Skin epidermis (tissue), 12 donors: ENCODE data around the gene AEN.
A peak's percentile ranks its signal among the peaks of the same experiment; 100 is the strongest.

Source experiments
- H3K27ac ChIP-seq, 21 experiments: fragments of 200-600 bp; sonication (generic) in 11 of 21; one replicate each; pipeline ENCODE4 v1.5.0; 2020; ENCODE audit warnings: mild to moderate bottlenecking in 3 of 21, inconsistent platforms in 2 of 21, moderate library complexity in 2 of 21
- H3K4me3 ChIP-seq, 7 experiments: fragments of 200-600 bp; sonication (generic) in 2 of 7; one replicate each; pipeline ENCODE4 v1.5.0; 2020; ENCODE audit warnings: inconsistent platforms in 2 of 7, mild to moderate bottlenecking in 2 of 7, moderate library complexity in 1 of 7

The AEN gene

DNA sequence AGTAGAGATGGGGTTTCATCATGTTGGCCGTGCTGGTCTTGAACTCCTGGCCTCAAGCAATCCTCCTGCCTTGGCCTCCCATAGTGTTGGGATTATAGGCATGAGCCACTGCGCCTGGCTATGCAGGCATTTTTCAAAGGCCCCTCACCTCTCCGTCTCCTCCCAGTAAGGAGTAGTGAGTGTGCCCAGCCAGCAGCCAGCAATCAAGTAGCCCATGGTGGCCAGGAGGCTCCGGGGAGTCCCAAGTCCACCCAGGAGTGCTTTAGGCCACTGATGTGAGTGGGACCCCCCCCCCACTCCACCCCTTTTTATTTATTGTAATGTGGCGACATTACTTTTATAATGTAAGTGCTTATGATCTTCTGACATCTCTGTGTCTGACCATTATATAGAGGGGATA is 25.8 kb downstream of the AEN start:
- peak overlapping the region in 2 of 21 experiments; percentile 8 to 36 for H3K27ac ChIP-seq
- H3K4me3 ChIP-seq, result no peak overlapping the region

DNA sequence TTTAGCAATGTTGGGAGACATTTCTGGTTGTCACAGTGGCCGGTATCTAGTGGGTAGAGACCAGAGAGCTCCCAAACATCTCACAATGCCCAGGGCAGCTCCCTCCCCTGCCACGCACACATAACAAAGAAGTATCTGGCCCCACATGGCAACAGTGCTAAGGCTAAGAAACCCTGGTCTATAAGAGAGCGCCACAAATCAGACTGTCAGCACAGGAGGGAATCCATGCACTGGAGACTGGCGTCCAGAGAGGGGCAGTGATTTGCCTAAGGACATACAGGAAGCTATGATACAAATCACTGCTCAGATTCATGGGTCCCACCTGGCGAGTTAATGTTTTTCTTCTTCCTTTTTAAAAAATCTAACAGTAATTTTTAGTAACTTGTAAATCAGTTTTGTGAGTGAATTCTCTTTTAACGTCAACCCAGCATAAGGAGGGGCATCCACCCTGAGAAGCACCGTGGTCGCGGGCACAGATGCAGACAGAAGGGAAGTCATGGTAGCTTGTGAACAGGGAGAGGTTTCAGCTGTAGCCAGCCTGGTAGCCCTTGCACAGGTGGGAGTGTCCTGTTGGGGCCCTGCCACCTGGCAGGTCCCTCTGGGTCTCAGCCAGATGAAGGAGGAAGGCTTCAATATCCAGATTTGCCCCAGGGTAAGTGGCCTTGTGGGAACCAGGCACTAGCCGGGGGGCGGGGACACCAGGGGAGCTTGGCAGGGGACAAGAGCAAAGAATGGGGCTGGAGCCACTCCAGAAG is 26.4 kb downstream of the AEN start:
- Histone ChIP-seq H3K27ac (peak overlapping the region in 3 of 21 experiments; percentile 8 to 36 (median 10)), H3K4me3 (no peak overlapping the region)

DNA sequence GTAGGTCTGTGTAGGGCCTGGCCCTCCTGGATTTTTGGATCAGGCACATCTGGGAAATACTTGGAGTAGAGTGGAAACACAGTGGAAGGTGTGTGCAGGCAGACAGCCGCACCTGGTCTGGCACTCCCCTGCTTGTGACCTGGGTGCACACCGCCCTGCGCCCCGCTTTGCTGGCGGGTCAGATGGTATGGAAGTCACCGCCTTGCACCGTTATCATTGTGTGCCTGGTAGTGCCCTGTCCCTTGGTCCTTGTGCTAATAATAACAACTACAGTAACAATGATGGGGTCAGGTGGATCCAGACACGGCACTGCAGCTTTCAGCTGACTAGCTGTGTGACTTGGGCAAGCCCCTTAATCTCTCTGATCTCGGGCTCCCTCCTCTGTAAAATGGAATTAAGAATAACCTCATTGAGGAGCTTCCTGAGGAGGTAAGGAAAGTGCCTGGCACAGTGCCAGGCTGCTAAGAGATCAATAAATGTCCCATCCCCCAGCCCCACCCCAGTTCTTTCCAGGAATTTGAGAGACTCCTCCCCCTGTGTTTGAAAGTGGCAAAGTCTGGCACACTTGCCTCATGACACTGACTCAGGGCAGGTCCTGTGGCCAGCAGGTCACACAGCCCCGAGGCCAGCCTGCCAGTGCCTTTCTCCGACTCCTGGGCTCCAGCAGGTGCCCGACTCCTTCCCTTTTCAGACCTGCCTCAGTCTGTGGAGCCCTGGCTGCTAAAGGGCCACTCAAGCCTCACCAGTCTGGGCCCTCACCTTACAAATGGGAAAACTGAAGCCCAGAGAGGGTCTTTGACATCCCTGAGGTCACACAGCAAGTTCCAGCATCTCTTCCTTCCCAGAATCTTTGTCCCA is 27.4 kb downstream of the AEN start:
- Histone ChIP-seq H3K4me3 (no peak overlapping the region), H3K27ac (peak overlapping the region in 19 of 21 experiments; percentile 8 to 81 (median 66))

DNA sequence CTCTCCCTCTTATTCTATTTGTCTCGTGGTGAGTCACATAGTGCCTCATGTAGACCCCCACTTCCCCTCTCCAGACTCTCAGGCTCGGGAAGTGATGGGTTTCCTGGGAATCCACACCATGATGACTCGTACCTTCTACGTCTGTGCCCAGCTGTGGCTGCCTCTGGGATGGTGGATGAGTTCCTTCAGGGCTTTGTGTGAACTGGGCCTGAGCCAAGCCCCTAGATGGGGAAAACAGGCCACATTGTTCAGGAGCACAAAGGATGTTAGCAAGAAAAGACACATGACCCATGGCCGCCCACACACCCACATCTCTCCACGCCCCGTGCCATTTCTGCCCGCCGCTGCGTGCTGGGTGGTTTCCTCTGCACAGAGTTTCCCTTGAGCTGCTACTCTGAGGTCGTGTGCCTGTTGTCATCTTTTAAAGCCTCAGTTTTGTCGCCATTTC is 28.2 kb downstream of the AEN start:
- Histone ChIP-seq H3K27ac (peak overlapping the region in 16 of 21 experiments; percentile 25 to 81 (median 67)), H3K4me3 (no peak overlapping the region)

DNA sequence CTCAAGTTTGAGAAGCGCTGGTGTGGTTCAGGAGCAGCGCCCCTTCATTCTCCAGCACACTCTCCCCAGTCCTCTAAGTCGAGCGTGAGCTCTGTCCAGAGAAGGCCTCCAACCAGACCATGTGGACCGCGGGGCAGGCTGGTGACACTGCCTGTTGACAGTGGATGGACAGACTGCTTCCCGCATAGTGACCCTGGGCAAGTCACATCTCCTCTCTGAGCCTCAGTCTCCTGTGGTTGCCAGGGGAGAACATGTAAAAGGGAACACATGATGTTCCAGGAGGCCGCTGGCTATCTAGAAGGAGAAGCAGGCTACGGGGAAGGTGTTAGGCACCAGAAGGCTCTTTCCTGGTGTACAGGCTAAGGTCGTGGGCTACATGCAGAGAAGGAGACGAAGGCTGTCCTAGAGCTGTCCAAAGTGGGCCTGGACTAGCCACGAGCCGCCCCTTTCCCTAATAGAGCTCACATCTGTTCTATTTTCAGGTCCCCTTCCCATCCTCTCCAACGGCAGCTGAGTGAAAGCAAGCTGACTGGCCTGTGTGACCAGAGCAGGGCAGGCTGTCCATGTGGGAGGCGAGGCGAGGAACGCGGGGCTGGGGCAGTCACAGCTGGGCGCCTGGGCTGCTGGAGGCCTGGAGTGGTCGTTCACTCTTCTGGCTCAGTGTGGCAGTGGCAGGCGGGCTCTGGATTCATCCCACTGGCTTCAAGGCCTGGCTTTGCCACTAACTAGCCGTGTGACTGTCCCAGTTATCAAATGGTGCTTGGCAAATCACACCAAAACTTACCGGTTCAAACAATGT is 28.8 kb downstream of the AEN start:
- Histone ChIP-seq H3K27ac (peak overlapping the region in 14 of 21 experiments; percentile 24 to 81 (median 67)), H3K4me3 (no peak overlapping the region)

DNA sequence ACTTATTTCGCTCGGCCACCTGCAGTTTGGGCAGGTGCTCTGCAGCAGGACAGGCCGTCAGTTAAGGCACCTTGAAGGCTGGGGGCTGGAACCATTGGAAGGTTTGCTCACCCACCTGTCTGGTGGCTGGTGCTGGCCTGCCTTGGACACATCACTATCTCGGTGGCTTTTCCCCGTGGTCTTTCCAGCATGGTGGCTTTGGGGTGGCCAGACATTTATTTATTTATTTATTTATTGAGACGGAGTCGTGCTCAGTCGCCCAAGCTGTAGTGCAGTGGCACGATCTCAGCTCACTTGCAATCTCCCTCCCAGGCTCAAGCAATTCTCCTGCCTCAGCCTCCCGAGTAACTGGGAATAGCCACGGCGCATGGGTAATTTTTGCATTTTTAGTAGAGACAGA is 29.4 kb downstream of the AEN start:
- Histone ChIP-seq H3K4me3 (no peak overlapping the region), H3K27ac (peak overlapping the region in 3 of 21 experiments; percentile 52 to 79 (median 73))

DNA sequence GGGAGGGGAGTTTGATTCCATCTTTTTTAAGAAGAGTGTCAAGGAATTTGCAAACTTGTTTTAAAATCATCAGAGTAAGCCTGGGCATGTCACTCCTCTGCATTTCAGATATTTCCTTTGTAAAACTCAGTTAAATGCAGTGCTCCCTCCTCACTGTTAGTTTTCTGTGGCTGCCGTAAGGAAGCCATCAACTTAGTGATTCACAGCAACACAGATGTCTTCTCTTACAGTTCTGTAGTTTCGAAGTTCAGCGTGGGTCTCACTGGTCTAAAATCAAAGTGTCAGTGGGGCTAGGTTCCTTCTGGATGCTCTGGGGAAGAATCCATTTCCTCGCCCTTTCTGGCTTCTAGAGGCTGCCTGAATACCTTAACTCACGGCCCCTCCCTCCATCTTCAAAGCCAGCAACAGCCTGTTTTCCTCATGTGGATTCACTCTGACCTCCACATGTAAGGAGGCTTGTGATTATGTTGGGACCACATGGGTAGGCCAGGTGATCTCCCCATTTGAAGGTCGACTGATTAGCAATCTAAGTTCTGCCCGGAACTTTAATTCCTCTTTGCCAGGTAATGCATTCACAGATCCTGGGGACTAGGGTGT is 30.1 kb downstream of the AEN start:
- Histone ChIP-seq H3K27ac (peak overlapping the region in 1 of 21 experiments; percentile 44), H3K4me3 (no peak overlapping the region)

DNA sequence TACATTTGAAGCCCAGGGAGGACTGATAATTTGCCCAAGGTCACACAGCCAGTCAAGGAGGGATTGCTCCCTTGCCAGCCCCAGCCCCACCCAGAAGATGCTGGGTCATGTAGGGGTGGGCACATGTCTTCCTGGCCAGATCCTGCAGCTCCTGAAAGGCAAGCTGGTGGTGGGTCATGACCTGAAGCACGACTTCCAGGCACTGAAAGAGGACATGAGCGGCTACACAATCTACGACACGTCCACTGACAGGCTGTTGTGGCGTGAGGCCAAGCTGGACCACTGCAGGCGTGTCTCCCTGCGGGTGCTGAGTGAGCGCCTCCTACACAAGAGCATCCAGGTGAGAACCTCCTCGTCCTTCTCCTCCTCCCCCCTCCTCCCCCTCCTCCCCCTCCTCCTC is 30.8 kb downstream of the AEN start:
- no peak overlapping the region for H3K27ac ChIP-seq
- H3K4me3 ChIP-seq, result no peak overlapping the region

DNA sequence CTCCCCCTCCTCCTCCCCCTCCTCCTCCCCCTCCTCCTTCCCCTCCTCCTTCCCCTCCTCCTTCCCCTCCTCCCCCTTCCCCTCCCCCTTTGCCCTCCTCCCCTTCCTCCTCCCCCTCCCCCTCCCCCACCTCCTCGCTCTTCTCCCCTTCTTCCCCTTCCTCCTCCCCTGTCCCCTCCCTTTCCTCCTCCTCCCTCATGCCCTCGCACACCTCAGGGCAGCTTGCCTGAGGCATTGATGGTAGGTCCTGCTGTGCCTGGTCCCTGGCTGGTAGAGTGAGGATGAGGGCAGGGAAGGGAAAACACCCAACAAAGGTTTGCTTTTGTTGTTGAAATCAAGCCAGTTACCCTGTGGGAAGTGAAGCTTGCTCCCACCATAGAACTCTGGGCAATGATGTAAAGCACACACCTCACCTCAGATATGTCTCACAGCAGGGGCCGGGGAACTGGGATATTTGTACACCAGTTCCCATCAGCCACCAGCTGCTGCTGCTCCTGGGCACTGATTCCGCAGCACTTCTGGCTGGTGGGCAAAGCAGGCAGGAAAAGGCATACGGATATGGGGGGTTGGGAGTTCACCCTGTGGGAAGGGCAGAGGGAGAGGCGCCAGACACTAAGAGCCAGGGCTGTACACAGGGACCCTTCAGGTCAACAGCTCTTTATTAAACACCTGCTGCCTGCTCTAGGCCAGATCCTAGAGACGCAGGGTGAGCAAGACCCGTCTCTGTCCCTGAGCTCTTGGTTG is 31.5 kb downstream of the AEN start:
- H3K27ac ChIP-seq, result peak overlapping the region in 3 of 21 experiments; percentile 3 to 39 (median 21)
- H3K4me3 ChIP-seq, result no peak overlapping the region

DNA sequence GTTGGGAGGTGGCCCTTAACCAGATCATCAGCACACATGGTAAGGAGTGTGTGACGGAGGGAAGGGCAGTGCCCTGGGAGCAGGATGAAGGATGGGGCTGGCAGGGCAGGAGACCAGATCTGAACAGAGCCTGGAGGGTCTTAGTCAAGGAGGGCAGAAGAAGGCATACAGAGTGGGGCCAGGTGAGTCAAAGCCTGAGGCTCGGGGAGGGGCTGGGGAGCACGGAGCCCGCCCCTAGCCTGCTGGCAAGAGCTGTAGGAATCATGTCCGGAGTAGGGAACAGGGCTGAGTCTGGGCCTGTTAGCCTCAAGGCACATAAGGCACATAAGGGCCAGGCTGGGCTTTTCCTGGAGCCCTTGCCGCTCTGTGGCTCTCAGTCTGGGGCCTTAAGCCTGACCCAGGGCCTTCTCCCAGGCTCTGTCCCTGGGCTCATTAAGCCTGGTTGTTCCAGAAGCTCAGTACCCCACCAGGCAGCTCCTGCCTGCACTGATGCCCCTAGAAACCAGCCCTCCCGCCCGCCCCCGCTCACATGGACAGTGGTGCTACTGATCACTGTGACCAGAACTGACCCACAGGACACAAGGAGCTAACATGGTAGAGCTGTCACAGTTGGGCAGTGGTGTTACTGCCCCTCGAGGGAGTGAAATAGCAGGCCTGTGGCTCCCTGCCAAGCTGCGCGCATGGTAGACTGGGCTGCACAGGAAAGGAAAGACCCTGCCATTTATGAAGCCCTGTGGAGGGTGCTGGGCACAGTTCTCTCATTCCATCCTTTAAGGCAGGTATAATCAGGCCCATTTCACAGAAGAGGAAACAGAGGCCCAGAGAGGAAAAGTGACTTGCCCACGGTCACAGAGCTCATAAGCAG is 32.3 kb downstream of the AEN start:
- Histone ChIP-seq H3K27ac (peak overlapping the region in 3 of 21 experiments; percentile 3 to 39 (median 21)), H3K4me3 (no peak overlapping the region)

DNA sequence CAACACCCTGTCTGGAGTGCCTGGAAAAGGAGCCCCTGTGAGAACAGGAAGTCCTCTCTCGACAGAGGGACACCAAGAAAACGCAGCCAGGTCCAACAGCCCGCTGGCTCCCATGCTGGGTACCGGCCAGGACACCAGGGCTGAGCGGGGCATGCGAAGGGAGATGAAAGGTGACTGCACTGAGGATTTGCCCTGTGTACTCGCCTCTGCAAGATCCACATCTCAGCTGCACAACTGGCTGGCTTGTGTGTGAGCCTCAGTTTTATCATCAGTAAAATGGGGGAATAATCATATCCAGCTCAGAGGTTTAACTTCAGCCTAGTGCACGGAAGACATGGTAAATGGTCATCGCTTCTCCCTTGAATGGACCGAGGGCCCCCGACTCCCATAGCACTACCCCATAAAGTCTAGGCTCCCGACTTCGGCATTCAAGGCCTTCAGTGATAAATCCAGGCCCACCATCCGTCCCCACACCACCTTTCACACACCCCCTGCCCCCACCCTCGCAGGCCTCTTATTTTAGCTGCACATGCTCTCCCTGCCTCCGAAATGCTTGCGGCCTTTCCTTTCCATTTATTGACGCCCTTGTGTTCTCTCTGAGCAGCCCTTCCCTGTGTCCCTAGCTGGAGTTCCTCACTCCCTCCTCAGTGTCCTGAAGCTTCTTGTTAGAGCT is 33.4 kb downstream of the AEN start:
- Histone ChIP-seq H3K4me3 (no peak overlapping the region), H3K27ac (peak overlapping the region in 1 of 21 experiments; percentile 8)

DNA sequence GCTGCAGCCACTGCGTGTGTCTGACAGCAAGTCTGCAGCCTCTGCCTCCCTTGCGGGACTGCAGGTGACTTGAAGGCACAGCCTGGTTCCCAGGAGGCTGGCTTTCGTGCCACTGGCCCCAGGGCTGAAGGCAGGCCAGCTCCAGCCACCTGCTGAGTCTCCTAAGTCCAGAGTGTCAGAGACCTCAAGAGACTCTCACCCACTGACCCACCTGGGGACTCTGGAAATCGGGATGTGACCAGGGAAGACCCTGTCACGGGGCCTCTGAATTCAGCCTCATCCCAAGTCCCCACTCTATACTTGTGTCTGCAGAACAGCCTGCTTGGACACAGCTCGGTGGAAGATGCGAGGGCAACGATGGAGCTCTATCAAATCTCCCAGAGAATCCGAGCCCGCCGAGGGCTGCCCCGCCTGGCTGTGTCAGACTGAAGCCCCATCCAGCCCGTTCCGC is 34.0 kb downstream of the AEN start:
- H3K4me3 ChIP-seq, result no peak overlapping the region
- peak overlapping the region in 1 of 21 experiments; percentile 8 for H3K27ac ChIP-seq

DNA sequence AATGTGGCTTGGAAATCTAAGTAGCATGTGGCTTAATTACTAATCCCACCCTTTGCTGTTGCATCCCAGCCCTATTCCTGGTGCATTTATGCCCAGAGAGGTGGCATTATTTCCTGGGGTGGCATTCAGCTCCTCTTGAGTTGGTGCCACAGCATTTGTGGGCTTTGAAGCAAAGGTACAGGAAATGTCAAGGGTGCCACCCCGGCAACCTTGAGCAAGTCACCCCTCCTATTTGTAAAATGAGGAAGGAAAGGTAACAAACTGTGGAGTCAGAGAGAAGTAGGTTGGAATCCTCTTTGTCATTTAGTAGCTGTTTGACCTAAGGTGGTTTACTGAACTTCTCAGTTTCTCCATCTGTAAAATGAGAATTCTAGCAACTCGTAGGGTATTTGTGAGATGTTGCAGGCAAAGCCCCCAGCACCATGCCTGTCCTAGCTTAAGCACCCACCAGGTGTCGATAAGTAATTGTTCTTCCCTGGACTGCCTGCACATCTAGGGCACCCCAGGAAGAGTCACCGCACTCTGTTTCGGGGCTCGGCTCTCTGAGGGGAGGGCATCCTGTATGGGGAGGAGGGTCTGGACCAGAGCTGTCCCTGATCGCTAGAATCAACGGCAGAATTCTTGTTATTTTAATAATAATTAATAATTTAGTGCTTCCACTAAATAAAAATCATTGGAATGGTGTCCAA is 34.8 kb downstream of the AEN start:
- no peak overlapping the region for H3K27ac ChIP-seq
- no peak overlapping the region for H3K4me3 ChIP-seq

DNA sequence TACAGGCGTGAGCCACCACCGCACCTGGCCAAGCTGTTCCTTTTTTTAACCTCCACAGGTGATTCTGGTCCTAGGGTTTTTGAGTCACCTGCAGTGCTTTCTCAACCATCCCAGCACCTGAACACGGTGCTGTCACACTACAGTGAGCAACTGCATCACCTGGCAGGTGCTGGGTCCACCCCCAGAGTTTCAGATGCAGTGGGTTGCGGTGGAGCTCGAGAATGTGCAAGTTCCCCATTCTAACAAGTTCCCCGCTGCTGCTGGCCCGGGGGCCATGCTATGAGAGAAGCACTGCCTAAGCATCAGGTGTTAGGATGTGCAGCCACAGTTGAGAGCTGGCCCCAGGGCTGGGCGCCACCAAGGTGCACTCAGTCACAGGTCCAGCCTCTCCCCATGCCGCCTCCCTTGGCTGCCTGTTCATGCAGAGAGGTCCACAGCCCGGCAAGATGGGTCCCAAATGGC is 35.7 kb downstream of the AEN start:
- H3K4me3 ChIP-seq, result no peak overlapping the region
- no peak overlapping the region for H3K27ac ChIP-seq

DNA sequence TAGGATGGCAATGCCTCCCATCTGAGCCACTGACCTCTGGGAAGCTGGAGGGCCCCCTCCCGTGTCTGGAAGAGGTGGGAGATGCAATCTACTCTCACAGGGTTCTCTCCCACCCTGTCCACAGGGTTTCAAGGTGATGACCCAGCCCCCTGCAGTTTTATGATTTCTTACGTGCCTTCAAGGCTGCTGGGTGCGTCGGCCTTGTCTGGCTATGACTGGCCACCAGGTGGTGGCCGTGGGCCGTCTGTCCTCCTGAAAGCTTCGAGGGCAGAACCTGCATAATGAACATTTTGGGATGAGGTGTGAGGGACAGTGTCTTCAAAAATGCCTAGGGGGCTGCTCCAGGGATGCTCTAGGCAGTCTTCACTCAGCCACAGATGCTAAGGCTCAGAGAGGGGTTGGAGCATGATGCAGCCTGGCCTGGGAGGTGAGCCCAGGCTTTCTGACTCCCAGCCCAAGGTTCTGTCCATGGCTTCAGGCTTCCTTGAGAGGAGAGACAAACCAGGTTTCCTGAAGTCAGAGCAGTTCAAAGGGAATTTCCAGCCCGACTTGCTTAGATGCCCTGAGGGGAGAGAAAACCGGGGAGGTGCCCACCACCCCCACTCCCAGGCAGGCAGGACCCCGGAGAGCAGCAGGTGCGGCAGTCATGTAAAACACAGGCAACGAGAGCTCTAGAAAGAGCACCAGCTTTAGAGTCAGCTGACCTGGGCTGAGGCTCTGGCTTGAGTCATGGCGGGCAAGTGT is 36.4 kb downstream of the AEN start:
- peak overlapping the region in 1 of 21 experiments; percentile 38 for H3K27ac ChIP-seq

More for the DNA sequence above, 36.4 kb downstream of the AEN start:
- no peak overlapping the region for H3K4me3 ChIP-seq
